Hematopoietic multipotent progenitor cell treated with erythropoietin and hydrocortisone succinate and interleukin-3 and kit ligand, for 17 days (in vitro differentiated cells): ENCODE data around the gene SMC6.

Source experiments
- DNase-seq: peaks from one replicate; pipeline ENCODE4 v3.0.0-alpha.2; 2015; ENCODE audit warnings: low spot score

SMC6 gene

GRCh38 chr2:17615728-17616351, 137.8 kb downstream of the SMC6 start:
- no peak for DNase-seq

DNA sequence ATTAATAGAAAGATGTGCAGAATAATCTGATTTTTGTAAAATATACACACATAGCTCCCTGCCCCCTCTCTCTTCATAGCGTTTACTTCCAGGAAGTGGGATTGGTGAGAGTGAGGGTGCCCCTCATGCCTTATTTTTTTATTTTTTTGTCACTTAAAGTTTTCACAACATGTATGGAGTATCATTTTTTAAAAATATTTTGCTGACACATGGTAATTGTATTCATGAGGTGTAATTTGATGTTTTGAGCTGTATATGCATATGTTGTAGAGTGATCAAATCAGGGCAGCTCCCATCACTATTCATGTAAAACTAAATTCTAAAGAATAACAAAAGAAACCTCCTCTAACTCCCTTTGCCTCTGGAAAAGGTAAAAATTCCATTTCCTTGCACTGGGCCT, 138.5 kb downstream of the SMC6 start:
- no peak for DNase-seq

GRCh38 chr2:17614174-17614930, 139.3 kb downstream of the SMC6 start:
- DNase-seq: no peak
